ENCODE measurements around the gene TSPAN5.

The TSPAN5 gene

DNA sequence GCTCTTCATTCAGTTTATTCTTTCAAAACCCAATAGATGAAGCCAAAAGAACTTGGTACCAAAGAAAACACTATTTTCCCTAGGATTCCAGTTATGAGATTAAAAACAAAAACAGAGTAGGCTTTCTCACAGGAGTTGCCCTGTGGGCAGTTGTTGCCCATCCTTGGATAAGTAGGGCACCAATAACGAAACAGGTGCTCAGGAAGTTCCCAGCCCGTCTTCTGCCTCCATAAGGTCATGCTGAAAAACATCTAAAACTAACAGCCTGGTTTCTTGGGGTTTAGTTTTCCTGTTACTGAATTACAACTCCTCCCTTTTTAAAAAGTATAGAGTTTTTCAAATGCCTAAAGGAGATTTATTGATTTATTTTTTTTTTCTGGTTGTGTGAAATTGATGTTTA lies 14.7 kb downstream of the TSPAN5 start:
- no peak for DNase-seq (ENCODE audit: low read depth)

GRCh38 chr4:98642991-98643426 lies 15.4 kb downstream of the TSPAN5 start:
- no peak for DNase-seq (ENCODE audit: low read depth)

DNA sequence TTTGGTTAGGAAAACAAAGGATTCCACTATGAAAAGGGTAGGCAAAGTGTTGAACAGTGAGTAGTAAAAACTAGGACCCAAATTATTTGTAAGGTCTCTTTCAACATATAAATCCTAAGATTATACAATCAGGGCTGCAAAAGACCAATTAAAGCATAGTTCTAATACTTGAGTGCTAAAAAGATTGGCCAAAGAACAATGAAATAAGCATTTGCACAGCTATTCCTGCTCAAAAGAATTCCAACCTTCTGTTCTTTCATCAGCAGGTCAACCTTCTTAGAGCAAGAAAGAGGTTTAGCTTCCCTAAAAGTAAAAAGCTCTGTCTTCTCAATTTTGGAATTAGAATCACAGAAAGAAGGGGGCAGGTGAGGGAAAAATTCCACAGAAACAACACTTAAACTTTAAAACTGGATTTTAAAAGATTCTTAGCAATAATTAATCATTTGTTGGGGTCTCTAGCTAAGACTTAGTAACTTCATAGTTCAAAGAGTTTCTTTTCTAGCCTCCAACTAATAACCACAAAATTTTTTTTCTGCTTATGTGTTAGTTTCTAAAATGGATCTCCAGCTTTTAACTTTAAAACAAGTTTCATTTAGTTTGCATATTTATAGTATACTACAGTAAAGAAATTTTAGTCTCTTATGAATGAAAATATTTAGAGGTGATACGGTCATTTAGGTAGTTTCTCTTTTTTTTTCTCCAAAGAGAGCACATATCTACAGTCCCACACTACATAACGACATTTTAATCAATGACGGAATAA lies 16.3 kb downstream of the TSPAN5 start:
- DNase-seq (ENCODE audit: low read depth), result no peak

GRCh38 chr4:98641376-98641775 lies 17.0 kb downstream of the TSPAN5 start:
- no peak for DNase-seq (ENCODE audit: low read depth)

- DNase-seq (ENCODE audit: low read depth), result no peak
Observed at GRCh38 chr4:98639523-98639922, 18.9 kb downstream of the TSPAN5 start.

- DNase-seq (ENCODE audit: low read depth), result no peak
Observed at GRCh38 chr4:98639108-98639507, 19.3 kb downstream of the TSPAN5 start.

DNA sequence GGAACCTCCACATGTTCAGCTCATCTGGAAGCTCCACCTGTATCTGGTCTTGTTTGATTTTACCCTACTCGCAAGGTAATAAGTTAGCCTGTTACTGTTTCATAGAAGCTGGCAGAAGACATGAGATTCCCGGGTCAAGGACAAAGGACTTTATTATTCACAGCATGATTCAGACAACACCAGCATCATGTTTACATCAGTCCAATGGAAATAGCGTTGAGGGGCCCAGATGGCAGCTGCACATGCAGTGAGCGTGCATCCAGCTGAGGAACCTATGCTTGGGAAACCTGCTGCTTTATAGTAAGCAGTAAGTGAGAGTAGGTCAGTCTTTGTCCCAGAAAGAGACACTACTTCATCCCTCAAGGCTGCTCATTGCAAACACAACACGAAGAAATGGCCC lies 19.8 kb downstream of the TSPAN5 start:
- DNase-seq (ENCODE audit: low read depth), result no peak

DNA sequence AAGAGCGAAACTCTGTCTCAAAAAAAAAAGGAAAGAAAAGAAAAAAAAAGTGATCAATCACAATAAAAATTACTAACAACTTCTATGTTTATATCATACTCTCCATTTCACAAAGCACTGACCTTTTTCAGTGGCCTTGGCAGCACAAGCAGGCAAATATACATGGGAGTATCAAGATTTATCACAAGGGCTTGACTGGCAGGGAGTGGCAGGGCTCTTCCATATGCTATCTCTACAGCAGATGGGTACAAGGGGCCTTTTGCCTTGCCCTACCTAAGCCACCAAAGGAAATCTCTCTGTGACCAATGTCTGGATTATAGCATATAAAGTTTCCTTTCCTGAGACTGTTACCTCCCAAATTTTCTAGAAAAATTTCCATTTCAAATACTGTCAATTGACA lies 24.4 kb downstream of the TSPAN5 start:
- no peak for DNase-seq (ENCODE audit: low read depth)

GRCh38 chr4:98633159-98633558 lies 25.3 kb downstream of the TSPAN5 start:
- no peak for DNase-seq (ENCODE audit: low read depth)

DNA sequence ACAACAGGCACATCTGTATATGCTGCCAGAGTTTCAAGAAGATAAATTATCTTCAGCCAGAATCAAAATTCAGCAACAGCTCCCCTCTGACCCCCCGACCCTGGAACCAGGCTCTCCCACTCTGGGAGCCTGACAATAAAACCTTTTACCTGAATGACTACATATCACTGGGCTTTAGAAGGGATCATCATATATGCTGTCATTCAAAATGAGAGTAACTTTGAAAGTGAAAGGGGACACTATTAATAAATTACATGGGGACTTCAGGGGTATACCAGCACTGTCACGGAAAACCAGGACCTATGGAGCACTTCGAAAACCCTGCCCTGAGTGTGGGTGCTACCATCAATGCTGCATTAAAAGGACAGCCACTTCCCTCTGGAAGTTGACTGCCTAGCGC lies 26.2 kb downstream of the TSPAN5 start:
- no peak for DNase-seq (ENCODE audit: low read depth)

DNA sequence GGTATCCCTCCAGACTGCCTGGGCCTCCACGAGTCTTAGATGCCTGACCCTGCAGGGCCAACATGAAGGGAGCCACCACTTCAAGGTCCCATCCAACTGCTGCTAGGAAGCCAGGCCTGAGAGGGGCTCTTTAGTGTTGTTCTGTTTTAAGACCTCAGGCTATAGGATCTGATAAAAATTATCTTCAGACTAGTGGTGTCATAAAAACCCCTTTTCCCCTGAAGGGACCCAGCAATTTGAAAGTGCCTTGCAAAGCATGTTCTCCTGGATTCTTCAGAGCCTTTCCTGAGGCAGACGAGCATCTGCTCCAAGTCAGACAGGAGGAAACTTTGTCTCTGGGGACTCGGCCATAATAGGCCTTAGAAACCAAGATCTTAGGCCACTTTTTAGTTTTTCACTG lies 26.9 kb downstream of the TSPAN5 start:
- no peak for DNase-seq (ENCODE audit: low read depth)

DNA sequence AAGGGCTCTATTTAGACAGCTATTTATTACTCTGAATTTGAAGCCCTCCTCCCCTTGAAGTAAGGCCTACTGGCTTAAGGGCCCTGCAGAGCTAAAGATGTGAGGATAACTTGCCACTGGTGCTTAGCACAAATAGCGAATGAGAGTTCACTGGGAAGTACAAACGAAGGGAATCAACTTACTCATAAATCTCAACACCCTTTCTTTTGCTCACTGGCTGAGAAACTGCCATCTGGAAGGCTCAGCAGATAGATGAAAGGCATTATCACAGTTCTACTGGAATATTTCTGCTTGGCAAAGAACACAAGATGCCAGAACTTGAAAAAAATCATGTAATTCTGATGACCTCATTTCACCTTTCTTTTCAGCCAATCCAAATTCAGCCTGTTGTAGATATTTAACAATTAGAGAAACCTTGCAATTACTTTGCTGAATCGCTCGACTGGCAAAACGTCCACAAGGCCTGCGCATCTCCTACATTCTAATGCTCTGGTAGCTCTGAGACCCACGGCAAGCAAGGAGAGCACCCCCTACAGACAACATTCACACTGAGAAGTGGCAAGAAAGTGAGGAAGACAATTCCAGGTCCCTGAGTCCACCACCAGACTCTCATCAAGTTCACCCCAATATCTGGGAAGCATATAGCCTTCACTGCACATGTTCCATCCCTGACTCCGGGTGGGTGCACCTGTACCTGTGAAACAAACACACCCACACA lies 27.5 kb downstream of the TSPAN5 start:
- no peak for DNase-seq (ENCODE audit: low read depth)

DNA sequence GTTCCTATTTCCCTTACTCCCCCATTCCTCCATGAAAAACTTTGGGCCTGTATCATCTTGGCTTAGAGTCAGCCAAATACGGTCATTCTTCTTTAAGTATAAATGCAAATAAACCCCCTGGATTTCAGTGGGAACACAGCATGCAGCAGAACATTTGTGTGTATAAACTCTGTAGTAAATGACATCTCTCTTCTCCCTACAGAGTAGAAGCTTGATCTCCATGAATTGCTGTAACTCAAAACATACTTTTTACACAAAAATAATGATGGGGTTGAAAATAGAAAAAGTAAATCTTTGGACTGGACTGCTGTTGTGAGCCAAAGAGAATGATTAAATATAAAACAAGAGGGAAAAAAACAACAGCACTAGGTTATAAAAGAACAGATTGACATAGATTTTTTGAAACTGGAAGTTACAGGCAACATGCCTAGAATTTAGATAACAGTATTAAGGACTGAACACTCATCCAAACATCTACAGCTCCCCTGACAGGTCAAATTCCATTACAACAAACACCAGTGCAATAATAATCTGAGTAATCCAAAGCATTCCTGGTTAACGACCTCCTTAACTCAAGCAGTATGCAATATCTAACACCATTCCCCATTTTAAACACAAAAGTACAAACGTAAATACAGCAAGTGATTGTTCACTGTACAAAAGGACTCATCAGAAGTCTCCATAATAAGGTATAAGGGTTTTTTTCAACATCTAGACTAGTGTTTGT lies 30.7 kb downstream of the TSPAN5 start:
- DNase-seq (ENCODE audit: low read depth), result no peak

DNA sequence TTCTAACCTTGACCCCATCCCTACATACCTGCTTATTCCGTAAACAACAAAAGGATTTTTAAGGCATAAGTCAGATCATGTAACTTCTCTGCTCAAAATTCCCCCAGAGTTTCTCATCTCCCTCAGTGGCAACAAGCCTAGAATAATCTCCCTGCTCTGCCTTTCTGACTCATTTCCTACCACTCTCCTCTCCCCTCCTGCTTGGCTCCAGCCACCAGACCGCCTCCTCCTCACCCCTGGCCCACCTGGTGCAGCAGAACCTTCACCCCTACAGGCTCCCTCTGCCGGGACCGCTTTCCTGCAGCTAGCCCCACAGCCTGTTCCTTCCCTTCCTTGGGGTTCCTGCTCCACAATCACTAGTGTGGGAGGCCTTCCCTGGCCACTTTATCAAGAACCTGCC lies 32.1 kb downstream of the TSPAN5 start:
- DNase-seq (ENCODE audit: low read depth), result no peak

DNA sequence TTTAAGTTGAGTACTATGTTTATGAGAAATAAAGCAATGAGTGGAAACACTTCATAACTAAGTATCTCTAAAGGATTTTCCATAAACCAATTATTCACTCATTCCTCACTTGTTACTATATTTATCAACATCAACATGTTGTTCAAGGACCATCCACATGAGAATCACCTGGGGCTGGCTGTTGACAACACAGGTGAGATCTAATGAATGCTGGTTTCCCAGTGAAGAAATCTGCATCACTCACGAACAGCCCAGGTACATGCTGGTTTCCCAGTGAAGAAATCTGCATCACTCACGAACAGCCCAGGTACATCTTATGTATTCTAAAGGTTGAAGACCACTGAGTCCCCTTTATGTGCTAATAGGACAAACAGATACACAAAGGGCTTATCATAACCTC lies 32.5 kb downstream of the TSPAN5 start:
- no peak for DNase-seq (ENCODE audit: low read depth)

DNA sequence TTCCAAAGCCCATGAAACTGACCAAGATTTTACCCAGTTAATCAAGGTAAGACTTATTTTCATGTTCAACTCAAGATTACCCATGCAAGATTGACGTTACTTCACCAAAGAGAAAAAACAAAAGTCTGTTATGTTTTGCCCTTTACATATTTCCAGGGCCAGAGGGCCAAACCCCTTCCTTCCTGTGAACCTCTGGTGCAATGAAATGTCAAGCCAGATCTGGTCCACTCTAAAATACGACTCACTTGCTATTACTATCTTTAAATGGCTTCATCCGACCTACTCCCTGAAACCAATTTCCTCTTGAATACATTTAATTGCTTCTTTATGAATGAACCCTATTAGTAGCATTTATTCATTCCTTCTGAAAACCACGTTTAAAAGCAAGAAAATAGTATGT lies 33.0 kb downstream of the TSPAN5 start:
- no peak for DNase-seq (ENCODE audit: low read depth)

- no peak for DNase-seq (ENCODE audit: low read depth)
Observed at GRCh38 chr4:98624642-98625041, 33.8 kb downstream of the TSPAN5 start.

DNA sequence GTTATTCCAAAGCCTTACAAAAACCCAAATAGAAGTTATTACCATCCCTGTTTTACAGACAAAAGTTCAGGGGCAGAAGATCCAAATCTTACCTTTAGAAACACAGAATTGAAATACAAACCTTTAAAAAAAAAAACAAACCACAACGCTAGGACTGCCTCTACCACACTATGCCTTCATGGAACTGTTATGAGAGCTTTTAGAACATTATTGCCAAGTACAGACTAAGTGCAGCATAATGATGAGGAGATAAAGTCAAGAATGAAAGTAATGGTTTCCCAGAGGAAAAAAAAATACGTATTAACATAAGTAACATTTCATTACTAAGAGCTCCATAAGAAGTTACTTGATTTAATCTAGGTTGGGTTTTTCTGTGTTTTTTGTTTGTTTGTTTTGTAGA lies 34.3 kb downstream of the TSPAN5 start:
- no peak for DNase-seq (ENCODE audit: low read depth)

DNA sequence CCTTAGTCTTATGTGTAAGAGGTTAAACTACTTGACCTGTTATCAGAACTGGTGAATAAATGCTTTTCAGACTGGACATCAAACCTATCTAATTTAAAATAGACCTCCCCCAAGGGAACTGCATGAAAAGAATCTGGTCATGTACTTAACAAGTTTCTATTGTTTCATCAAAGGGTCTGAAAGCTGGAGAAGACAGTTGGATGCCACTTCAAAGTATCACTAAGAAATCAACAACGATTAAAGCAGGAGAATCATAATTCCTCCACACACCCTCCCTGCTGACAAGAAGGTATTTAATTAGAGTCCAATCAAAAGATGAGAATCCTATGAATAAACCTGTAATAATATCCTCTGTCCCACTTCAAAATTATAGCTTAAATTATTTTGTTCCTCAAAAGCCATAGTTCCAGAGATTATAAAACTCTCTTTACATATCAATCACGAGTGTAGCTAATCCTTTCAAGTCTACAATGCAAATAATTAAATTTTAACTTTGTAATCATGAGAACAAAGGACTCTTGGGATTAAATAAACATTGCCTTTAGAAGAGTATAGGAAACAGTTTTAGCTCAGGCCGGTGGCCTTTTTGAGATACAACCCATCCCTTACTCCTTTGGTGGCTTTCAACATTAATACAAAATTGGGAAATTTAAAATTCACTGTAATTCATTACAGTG lies 35.1 kb downstream of the TSPAN5 start:
- DNase-seq (ENCODE audit: low read depth), result no peak

GRCh38 chr4:98620087-98620784 lies 38.2 kb downstream of the TSPAN5 start:
- no peak for DNase-seq (ENCODE audit: low read depth)

DNA sequence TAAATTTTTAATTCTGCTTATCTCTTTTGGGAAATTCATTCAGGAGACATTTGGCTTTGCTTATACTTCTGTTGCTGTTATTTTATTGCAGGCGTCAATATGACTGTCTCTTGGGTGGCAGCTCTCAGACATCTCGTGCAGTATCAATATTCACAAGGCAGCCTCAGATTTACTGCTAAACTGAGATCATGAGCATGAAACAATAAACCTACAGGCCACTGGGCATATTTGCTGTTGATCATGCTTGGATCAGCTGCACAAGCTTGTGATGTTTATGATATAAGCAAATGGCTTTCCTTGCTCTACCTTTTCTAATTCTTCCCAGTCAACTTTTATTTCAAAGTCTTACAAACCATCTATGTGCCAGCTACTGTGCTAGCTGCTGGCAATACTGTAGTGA lies 39.2 kb downstream of the TSPAN5 start:
- no peak for DNase-seq (ENCODE audit: low read depth)

DNA sequence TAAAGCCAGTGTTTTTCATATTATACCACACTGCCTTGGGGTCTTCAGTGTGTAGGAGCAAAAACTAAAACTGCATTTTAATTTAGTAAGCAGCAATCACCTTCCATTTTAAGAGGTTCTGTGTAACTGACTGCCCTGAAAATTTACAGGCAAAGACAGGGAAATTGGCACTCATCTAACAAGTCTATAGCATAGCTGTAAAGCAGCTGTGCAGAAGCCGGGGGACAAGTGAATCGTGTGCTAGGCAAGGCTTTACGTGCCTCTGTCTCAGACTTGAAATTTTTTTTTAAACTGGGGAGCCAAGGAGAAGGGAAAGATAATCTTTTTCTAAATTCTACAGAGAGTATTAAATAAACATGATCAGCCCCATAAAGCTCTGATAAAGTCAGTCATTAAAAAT lies 39.7 kb downstream of the TSPAN5 start:
- no peak for DNase-seq (ENCODE audit: low read depth)

All from stimulated activated CD8-positive, alpha-beta memory T cell treated with anti-CD3 and anti-CD28 coated beads, Interleukin-15, amount 100 ng/mL, for 1 hour (primary cell).